ENCODE results near the gene JMJD8. TPM values are rescaled to one million over a fixed set of nuclear protein-coding genes. Genes with fewer than 3 reads are reported as not detected.

JMJD8 gene
- total and polyA plus RNA-seq, 8 donors: 24.2 to 229 (median 83.3) TPM

DNA sequence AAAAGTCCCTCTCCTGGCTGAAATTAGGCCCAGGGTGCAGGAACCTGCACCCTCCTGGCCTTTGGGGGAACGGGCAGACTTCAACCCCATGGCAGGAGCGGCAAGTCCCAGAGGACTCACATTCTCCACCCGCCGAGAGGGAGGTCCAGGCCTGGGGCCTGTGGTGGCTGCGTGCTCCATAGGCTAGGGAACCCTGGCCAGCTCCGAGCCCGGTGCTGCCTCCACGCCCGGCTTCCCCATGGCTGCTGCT, 42.0 kb upstream of the JMJD8 start:
- Histone ChIP-seq H3K4me3 (peak overlapping the region in 3 of 4 donors; percentile 48 to 69 (median 57)), H3K4me1 (peaks cover 38 to 51% (median 45%) of the 10 kb centered on the region in 4 donors), H3K27me3 (peaks cover 0 to 52% (median 24%) of the 10 kb centered on the region in 3 donors), H3K27ac (no peak overlapping the region), H3K9me3 (no peaks in the 10 kb centered on the region), H3K36me3 (peaks cover 0 to 24% (median 8%) of the 10 kb centered on the region in 4 donors)
- TF ChIP-seq, protein P1, sequence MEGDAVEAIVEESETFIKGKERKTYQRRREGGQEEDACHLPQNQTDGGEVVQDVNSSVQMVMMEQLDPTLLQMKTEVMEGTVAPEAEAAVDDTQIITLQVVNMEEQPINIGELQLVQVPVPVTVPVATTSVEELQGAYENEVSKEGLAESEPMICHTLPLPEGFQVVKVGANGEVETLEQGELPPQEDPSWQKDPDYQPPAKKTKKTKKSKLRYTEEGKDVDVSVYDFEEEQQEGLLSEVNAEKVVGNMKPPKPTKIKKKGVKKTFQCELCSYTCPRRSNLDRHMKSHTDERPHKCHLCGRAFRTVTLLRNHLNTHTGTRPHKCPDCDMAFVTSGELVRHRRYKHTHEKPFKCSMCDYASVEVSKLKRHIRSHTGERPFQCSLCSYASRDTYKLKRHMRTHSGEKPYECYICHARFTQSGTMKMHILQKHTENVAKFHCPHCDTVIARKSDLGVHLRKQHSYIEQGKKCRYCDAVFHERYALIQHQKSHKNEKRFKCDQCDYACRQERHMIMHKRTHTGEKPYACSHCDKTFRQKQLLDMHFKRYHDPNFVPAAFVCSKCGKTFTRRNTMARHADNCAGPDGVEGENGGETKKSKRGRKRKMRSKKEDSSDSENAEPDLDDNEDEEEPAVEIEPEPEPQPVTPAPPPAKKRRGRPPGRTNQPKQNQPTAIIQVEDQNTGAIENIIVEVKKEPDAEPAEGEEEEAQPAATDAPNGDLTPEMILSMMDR (IDR thresholded peaks at IDR 0.05): no peak
- TF ChIP-seq POLR2A (IDR thresholded peaks at IDR 0.05) (no peak), POLR2AphosphoS5 (IDR thresholded peaks at IDR 0.05) (no peak)
- intact Hi-C loops (cut with DNase I; ENCODE audit: low total_unique reads): no loop called here
- WGBS, 5 donors: 0 to 23% (median 19%) methylated on average over 2 to 9 of the region's 9 CpGs; no CpG with 5 or more reads in 1 of the 5 donors
- DNase-seq: no peak

GRCh38 chr16:725463-726187, 41.5 kb upstream of the JMJD8 start:
- Histone ChIP-seq H3K4me3 (no peak overlapping the region), H3K36me3 (peaks cover 0 to 19% (median 6%) of the 10 kb centered on the region in 4 donors), H3K9me3 (no peaks in the 10 kb centered on the region), H3K27me3 (peaks cover 0 to 52% (median 24%) of the 10 kb centered on the region in 3 donors), H3K27ac (no peak overlapping the region), H3K4me1 (peaks cover 40 to 53% (median 48%) of the 10 kb centered on the region in 4 donors)
- WGBS, 5 donors: 56 to 66% (median 58%) methylated on average over 7 to 23 of the region's 23 CpGs
- no peak for DNase-seq
- intact Hi-C loops (cut with DNase I; ENCODE audit: low total_unique reads): no loop called here
- TF ChIP-seq, protein P1 (IDR thresholded peaks at IDR 0.05): no peak
- no peak for TF ChIP-seq POLR2A (IDR thresholded peaks at IDR 0.05)
- no peak for TF ChIP-seq POLR2AphosphoS5 (IDR thresholded peaks at IDR 0.05)
- TF ChIP-seq EP300 (IDR thresholded peaks at IDR 0.05): no peak

GRCh38 chr16:725041-725376, 40.9 kb upstream of the JMJD8 start:
- WGBS, 5 donors: 44 to 82% (median 68%) methylated on average over 3 to 7 of the region's 7 CpGs
- Histone ChIP-seq H3K27ac (no peak overlapping the region), H3K4me1 (peaks cover 46 to 59% (median 54%) of the 10 kb centered on the region in 4 donors), H3K9me3 (no peaks in the 10 kb centered on the region), H3K36me3 (peaks cover 0 to 13% (median under 1%) of the 10 kb centered on the region in 4 donors), H3K27me3 (peaks cover 0 to 52% (median 24%) of the 10 kb centered on the region in 3 donors), H3K4me3 (no peak overlapping the region)
- intact Hi-C loops (cut with DNase I; ENCODE audit: low total_unique reads): no loop called here
- no peak for DNase-seq
- TF ChIP-seq POLR2AphosphoS5 (IDR thresholded peaks at IDR 0.05): no peak
- no peak for TF ChIP-seq EP300 (IDR thresholded peaks at IDR 0.05)
- no peak for TF ChIP-seq POLR2A (IDR thresholded peaks at IDR 0.05)
- TF ChIP-seq, protein P1 (IDR thresholded peaks at IDR 0.05): no peak

DNA sequence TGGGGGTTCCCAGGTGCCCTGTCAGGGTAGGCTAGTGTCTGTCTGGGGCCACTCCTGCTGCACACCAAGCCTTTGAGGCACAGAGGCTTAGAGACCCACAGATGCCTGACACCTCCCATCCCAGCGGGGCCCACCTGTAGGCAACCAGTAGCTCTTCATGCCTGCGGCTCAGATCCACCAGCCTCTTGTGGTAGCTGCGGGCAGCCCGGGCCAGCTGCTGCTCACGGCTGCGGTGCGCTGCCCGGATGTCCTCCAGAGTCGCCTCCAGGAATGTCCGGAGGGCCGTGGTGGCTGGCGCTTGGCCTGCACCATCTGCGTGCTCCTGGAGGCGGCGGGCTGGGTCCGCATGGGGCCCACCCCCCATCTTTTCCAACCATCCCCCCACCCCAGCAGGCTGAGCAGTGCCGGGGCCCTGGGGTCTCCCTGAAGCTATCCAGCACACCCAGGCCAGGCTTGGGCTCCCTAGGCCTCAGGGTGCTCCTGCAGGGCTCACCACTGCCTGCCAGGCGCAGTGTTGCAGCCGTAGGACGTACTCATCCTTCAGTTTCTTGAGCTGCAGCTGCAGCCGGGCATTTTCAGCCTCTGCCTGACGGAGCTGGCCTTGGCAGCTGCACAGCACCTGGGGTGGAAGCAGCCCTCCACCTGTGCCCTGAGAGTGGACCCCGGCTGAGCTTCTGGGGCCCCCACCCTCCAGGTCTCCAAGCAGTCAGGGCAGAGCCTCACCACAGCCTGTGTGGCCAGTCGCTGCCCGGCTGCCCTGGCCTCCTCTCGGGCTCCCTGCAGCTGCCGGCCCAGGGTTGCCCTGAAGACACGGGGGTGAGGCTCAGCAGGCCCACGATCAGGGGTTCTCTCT, 40.3 kb upstream of the JMJD8 start:
- Histone ChIP-seq H3K27ac (no peak overlapping the region), H3K9me3 (no peaks in the 10 kb centered on the region), H3K4me1 (peaks cover 49 to 65% (median 60%) of the 10 kb centered on the region in 4 donors), H3K36me3 (peaks cover 0 to 8% (median 0%) of the 10 kb centered on the region in 4 donors), H3K27me3 (peaks cover 0 to 51% (median 24%) of the 10 kb centered on the region in 3 donors), H3K4me3 (no peak overlapping the region)
- no peak for DNase-seq
- TF ChIP-seq POLR2AphosphoS5 (IDR thresholded peaks at IDR 0.05) (no peak), POLR2A (IDR thresholded peaks at IDR 0.05) (no peak), EP300 (IDR thresholded peaks at IDR 0.05) (no peak)
- TF ChIP-seq, protein P1 (IDR thresholded peaks at IDR 0.05): no peak
- 65 to 72% (median 69%) methylated on average over 11 to 29 of the region's 29 CpGs for WGBS, 5 donors
- intact Hi-C loops (cut with DNase I; ENCODE audit: low total_unique reads): no loop called here

All from stomach (tissue), 9 donors.